NCI-H524 treated with DMSO at 0.1 percent for 48 hours (cell line): Measurements from ENCODE around the gene SLC25A24.

Experiments used
- DNase-seq: peaks from one replicate; lab custom pipeline; 2025; lab: John Stamatoyannopoulos, UW

Gene SLC25A24

DNA sequence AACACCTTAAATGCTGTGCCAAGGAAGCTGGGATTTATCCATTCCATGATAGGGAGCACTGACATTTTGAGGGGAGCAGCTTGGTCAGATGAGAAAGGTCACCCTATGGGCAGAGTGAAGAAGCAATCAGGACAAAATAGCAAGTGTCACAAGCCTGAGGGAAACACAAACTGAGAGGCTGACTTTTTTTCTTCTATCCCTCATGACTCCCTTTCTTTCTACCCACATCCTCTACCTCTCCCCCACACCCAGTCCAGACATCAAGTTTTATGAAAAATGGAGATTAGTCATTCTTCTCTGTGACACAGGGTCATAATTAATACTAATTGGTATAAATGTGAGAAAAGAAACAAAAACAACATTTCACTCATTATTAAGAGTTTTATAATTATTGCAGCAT is 103.1 kb downstream of the SLC25A24 start:
- no peak for DNase-seq

DNA sequence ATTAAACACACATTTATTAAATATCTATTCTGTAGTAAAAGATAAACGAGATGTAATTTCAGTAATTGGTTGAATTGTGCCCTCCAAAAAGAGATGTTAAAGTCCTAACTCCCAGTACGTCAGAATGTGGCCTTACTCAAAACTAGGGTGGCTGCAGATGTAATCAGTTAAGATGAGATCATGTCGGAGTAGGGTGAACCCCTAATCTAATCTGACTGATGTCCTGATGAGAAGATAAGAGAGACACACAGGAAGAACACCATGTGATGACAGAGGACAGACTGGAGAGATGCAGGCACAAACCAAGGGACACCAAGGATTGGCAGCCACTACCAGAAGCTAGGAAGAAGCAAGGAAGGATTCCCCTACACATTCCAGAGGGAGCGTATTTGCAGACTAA is 104.1 kb downstream of the SLC25A24 start:
- no peak for DNase-seq

DNA sequence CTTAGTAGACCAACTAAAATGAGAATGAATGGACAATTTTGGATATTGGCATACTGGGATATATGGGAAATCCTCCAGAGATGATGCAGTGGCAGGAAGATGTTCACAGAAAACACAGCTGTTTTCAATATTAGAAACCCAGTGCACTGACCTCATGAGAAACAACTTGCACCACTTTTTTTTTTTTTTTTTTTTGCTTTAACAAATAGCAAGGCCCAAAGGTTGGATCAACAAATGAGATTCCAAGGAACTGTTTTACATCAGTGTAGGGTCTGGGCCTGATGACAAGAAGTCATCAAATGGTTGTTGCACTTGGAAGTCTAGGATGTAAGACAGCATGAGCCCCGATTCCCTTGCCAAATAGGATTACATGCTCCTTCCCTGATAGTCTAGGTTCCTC is 110.7 kb downstream of the SLC25A24 start:
- DNase-seq = no peak

DNA sequence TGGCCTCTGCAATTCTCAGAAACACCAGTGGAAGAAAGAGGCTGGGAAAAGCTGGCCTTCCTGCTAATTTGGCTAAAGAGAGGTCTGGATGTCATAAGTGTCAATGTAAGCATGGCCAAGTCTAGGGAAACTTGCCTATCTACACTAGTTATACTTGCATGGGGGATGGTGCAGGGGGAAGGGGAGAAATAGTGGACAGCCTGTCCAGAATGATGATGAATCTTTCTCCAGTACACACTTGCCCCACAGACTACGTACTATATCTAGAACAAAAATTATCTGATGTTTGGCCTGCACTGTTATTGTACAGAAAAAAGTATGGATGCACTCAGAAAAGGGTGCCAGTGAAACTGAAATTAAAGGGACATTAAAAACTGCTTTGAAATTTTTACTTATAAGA is 114.5 kb downstream of the SLC25A24 start:
- no peak for DNase-seq

DNA sequence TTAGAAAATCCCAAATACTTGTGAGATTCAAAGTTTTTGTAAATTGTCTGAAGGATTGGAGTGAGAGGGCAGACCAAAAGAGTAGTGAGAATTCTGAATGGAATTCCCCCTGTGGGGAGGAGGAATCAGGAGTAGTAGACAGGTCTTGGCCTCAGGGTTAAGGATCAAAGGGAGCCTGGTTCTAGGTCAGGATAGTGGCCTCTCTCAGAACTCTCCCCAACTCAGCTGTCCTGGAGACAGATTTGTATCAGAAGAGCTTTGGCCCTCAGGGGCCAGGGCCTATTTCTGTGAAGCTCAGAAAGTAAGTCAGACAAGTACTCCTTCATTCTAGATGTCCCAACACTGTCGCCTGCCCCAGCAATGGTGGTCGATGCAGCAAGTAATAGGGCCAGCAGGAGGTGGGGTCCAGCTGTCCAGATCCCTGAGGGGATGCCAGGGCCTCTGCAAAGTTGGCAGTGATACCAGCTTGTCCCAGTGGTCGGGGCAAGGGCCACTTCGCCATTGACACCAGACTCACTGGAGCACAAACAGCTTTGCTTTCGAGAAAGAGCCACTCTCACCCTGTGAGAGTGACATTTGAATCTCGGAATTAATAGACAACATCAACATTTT is 115.2 kb downstream of the SLC25A24 start:
- no peak for DNase-seq
